Mucosa of rectum (tissue), 2 donors: ENCODE data around the gene PRKAR1B.

Experiments
- H3K27ac ChIP-seq, 2 donors: one replicate each; pipeline ENCODE4 v1.7.0; 2013; ENCODE audit warnings: inconsistent platforms in 2 of 2, low read depth in 2 of 2, low read length in 2 of 2
- H3K27me3 ChIP-seq, 2 donors: one replicate each; pipeline ENCODE4 v1.7.0; 2013; ENCODE audit warnings: low read length in 2 of 2; ENCODE audit not compliant: control insufficient read depth in 2 of 2, insufficient read depth in 2 of 2
- H3K36me3 ChIP-seq, 2 donors: one replicate each; pipeline ENCODE4 v1.7.0; 2013; ENCODE audit warnings: low read length in 2 of 2; ENCODE audit not compliant: control insufficient read depth in 2 of 2, insufficient read depth in 2 of 2
- H3K4me1 ChIP-seq, 2 donors: one replicate each; pipeline ENCODE4 v1.7.0; 2013; ENCODE audit warnings: low read length in 2 of 2, mild to moderate bottlenecking in 1 of 2; ENCODE audit not compliant: control insufficient read depth in 2 of 2, insufficient read depth in 2 of 2
- H3K4me3 ChIP-seq, 2 donors: one replicate each; pipeline ENCODE4 v1.7.0; 2013; ENCODE audit warnings: low read length in 2 of 2
- H3K9ac ChIP-seq, 2 donors: one replicate each; pipeline ENCODE4 v1.7.0; 2013; ENCODE audit warnings: low read length in 2 of 2, low read depth in 1 of 2, mild to moderate bottlenecking in 1 of 2
- H3K9me3 ChIP-seq, 2 donors: one replicate each; pipeline ENCODE4 v1.7.0; 2013; ENCODE audit warnings: low read length in 2 of 2; ENCODE audit not compliant: control insufficient read depth in 2 of 2
- donor health status: healthy.
- donor health status: Normal muscosa, but diverticular disease.

PRKAR1B gene

DNA sequence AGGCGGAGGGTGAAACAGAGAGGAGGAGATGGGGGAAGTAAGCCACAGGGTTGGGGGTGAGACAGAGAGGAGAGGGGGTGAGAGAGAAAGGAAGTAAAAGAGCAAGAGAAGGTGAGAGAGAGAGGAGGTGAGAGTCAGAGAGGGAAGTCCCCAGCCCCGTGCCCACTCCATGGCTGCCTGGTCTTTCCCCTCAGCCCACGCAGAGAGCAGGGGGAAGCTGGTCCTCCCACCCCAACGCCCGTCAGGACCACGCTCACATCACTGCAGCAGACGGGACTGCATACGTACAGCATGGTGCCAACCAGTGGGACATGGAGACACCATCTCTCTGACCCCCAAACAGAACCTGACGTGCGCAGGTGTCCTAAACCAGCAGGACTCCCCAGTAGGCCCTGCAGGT lies 195.3 kb downstream of the PRKAR1B start:
- Histone ChIP-seq H3K36me3 (no peaks in the 10 kb centered on the region), H3K9ac (no peak overlapping the region), H3K27me3 (peaks cover 0 to 5% of the 10 kb centered on the region in 2 donors), H3K4me1 (peaks cover 0 to 5% of the 10 kb centered on the region in 2 donors), H3K27ac (no peak overlapping the region), H3K4me3 (no peak overlapping the region), H3K9me3 (no peaks in the 10 kb centered on the region)

DNA sequence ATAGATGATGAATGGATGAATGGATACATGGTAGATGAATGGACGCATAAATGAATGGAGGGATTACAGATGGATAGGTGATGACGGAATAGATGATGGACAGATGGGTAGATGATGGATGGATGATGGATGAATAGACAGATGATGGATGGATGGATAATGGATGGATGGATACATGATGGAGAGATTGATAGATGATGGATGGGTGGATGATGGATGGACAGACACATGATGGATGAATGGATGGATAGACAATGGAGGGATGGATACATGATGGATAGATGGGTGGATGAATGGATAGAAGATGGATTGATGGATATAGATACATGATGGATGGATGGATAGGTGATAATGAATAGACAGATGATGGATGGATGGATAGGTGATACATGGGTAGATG lies 198.6 kb downstream of the PRKAR1B start:
- Histone ChIP-seq H3K9me3 (no peaks in the 10 kb centered on the region), H3K27ac (no peak overlapping the region), H3K27me3 (peaks cover 2 to 5% of the 10 kb centered on the region in 2 donors), H3K9ac (no peak overlapping the region), H3K36me3 (no peaks in the 10 kb centered on the region), H3K4me3 (no peak overlapping the region), H3K4me1 (peaks cover 0 to 5% of the 10 kb centered on the region in 2 donors)

DNA sequence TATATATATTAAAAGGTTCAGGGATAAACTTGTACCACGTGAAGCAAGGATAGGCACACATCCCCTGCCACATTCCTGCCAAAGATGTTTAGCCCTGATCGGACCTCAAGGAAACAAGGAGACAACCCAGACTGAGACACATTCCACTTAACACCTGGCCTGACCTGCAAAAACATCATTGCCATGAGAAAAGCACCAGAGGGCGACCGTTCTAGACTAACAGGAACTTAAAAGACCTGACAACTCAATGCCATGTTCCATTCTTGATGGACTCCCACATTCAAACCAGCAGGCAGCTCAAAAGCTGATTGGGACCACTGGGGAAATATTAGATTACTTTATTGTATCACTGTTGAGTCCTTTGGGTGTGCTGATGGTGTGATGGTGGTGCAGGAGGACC lies 199.4 kb downstream of the PRKAR1B start:
- Histone ChIP-seq H3K27me3 (peaks cover 5 to 10% of the 10 kb centered on the region in 2 donors), H3K4me3 (no peak overlapping the region), H3K36me3 (no peaks in the 10 kb centered on the region), H3K9ac (no peak overlapping the region), H3K9me3 (no peaks in the 10 kb centered on the region), H3K4me1 (peaks cover 0 to 5% of the 10 kb centered on the region in 2 donors), H3K27ac (no peak overlapping the region)

DNA sequence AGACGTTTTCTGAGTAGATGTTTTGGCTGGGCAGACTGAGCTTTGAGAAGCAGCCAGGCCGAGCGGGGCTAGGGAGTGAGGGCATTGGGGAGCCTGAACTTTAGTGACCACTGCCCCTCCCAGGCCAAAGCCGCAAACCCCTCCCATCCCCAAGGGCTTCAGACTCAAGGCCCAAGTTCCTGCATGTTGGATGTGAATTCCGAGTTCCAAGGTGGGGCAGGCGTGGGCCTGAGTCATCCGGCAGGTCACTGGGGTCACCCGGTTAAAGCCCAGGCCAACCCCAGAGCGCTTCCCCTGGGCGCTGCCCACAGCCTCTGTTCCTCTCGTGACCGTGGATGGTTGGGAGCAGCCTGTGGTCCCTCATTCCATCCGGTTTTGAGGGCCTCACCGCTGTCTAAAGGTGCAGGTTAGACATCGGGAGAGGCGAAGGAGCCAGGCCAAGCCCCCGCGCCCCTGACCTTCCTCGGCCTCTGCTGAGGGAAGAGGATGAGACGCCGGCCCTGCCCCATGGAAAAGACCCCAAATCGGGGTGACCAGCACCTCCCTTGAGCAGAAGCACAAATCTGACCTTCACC lies 200.5 kb downstream of the PRKAR1B start:
- Histone ChIP-seq H3K9ac (no peak overlapping the region), H3K4me3 (no peak overlapping the region), H3K4me1 (peaks cover 7 to 14% of the 10 kb centered on the region in 2 donors), H3K27ac (no peak overlapping the region), H3K36me3 (no peaks in the 10 kb centered on the region), H3K27me3 (peaks cover 0 to 10% of the 10 kb centered on the region in 2 donors), H3K9me3 (no peaks in the 10 kb centered on the region)

DNA sequence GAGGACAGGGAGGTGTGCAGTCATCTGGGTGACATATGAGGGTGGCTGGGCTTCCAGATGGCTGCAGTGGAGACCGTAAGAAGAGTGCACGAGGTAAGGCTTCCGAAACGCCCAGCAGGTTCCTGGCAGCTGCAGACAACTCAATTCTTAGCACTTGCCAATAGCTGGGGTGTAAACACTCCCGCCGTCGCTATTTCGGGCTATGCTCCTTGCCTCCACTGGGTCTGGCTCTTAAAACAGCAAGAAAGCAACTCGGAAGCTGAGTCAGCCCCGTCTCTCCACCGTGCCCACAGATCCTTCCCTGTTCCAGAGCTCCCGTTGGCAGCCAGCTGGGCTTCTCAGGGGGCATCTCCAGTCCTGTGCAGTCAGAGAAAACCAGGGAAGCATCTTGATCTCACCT lies 201.3 kb downstream of the PRKAR1B start:
- Histone ChIP-seq H3K36me3 (no peaks in the 10 kb centered on the region), H3K27me3 (peaks cover 7 to 15% of the 10 kb centered on the region in 2 donors), H3K9me3 (no peaks in the 10 kb centered on the region)

GRCh38 chr7:524800-525199 lies 202.3 kb downstream of the PRKAR1B start:
- H3K4me3 ChIP-seq, result no peak overlapping the region
- no peak overlapping the region for H3K27ac ChIP-seq
- peaks cover 10 to 15% of the 10 kb centered on the region in 2 donors for H3K27me3 ChIP-seq
- H3K9me3 ChIP-seq, result no peaks in the 10 kb centered on the region
- no peaks in the 10 kb centered on the region for H3K36me3 ChIP-seq
- H3K4me1 ChIP-seq, result peaks cover 18 to 23% of the 10 kb centered on the region in 2 donors
- H3K9ac ChIP-seq, result no peak overlapping the region

More for the DNA sequence above, 201.3 kb downstream of the PRKAR1B start:
- H3K4me1 ChIP-seq, result peaks cover 15 to 22% of the 10 kb centered on the region in 2 donors
- no peak overlapping the region for H3K27ac ChIP-seq
- no peak overlapping the region for H3K9ac ChIP-seq
- no peak overlapping the region for H3K4me3 ChIP-seq

GRCh38 chr7:523347-524336 lies 203.4 kb downstream of the PRKAR1B start:
- H3K4me1 ChIP-seq, result peaks cover 18 to 20% of the 10 kb centered on the region in 2 donors
- H3K9ac ChIP-seq, result no peak overlapping the region
- H3K27ac ChIP-seq, result no peak overlapping the region
- no peak overlapping the region for H3K4me3 ChIP-seq
- H3K9me3 ChIP-seq, result no peaks in the 10 kb centered on the region
- H3K36me3 ChIP-seq, result no peaks in the 10 kb centered on the region
- H3K27me3 ChIP-seq, result peaks cover 10 to 15% of the 10 kb centered on the region in 2 donors

DNA sequence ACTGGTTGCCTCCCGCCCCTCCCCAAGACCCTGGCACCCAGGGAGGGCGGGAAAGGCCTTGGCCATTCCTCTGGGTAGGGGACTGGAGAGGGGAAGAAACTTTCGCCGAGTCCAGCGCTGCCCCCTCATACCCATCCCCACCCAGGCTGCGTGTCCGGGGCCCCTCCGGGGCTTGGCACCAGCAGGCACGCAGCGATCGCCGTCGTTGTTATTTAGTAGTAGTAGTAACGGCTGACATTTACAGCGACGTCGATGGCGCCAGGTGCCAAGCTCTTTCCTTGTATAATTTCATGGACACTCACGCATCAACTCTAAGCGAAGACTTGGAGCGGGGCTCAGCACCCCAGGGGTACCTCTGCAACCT lies 204.1 kb downstream of the PRKAR1B start:
- Histone ChIP-seq H3K9me3 (no peaks in the 10 kb centered on the region), H3K4me1 (peaks cover 18 to 20% of the 10 kb centered on the region in 2 donors), H3K36me3 (no peaks in the 10 kb centered on the region), H3K9ac (peak overlapping the region in 1 of 2 donors; percentile 66), H3K4me3 (peak overlapping the region in 1 of 2 donors; percentile 58), H3K27me3 (peaks cover 10 to 15% of the 10 kb centered on the region in 2 donors), H3K27ac (no peak overlapping the region)

DNA sequence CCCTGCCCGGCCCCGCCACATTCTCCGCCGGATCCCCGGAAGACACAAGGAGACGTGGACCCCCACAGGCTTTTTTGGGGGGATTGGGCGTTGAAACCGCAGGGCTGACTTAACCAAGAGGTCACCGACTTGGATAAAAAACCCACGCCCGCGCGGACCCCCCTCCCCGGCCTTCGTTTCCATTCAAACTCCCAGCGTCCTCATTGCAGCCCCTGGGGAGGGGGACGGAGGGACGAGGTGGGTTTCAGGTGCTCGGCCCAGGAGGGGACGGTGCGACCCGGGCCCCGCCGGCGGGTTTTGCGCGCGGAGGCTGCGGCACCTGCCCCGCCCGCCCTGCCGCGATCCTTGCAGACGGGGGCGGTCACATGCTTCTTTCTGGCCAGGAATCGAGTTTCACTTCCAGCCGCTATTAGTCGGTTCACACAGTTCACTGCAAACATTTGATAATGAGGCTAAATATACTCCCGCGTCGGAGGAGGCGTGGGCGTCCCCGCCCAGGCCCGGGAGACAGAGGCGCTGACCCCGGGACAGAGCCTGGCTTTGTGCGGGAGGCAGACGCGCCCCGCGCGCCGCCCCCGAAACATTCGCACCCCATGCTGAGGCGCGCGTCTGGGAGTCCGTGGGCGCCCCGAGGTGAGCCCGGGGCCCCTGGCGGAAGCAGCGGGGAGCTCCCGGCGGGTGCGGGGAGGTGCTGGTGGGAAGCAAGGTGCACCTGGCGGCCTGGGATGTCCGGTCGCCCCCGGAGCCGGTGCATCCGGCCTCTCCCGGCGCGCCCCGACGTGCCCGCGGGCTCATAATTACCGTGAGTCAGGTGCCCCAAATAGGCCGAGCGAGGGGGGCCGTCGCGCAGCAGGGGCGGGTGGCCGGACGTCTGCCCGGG lies 204.8 kb downstream of the PRKAR1B start:
- Histone ChIP-seq H3K36me3 (no peaks in the 10 kb centered on the region), H3K9me3 (no peaks in the 10 kb centered on the region), H3K27ac (no peak overlapping the region), H3K9ac (peak overlapping the region in 1 of 2 donors; percentile 66), H3K27me3 (peaks cover 10 to 15% of the 10 kb centered on the region in 2 donors), H3K4me1 (peaks cover 18 to 20% of the 10 kb centered on the region in 2 donors), H3K4me3 (peak overlapping the region; percentile 58 to 61)
